Fibroblast of lung (primary cell): ENCODE measurements around the gene NEGR1. TPM values are rescaled to one million over a fixed set of nuclear protein-coding genes. Genes with fewer than 3 reads are reported as not detected.

Experiments used
- DNase-seq, 2 donors: peaks; one replicate each; pipeline versions ENCODE4 v3.0.0 to v3.0.0-alpha.2; 2010; ENCODE audit warnings: low read depth in 2 of 2
- H2AFZ ChIP-seq: 2 replicates; pipeline ENCODE4 v1.5.1; 2012; ENCODE audit warnings: low read length, control low read depth, inconsistent platforms
- H3K27ac ChIP-seq: 2 replicates; pipeline ENCODE4 v1.5.1; 2011; ENCODE audit warnings: low read length, control low read depth; ENCODE audit not compliant: insufficient read depth
- H3K27me3 ChIP-seq: 2 replicates; pipeline ENCODE4 v1.5.1; 2011; ENCODE audit warnings: mild to moderate bottlenecking, low read length; ENCODE audit not compliant: control insufficient read depth, insufficient read depth
- H3K36me3 ChIP-seq: 2 replicates; pipeline ENCODE4 v1.5.1; 2011; ENCODE audit warnings: low read length; ENCODE audit not compliant: control insufficient read depth, insufficient read depth
- H3K4me1 ChIP-seq: 2 replicates; pipeline ENCODE4 v1.5.1; 2011; ENCODE audit warnings: low read length; ENCODE audit not compliant: control insufficient read depth, insufficient read depth; ENCODE audit errors: extremely low read depth
- H3K4me2 ChIP-seq: 2 replicates; pipeline ENCODE4 v1.5.1; 2011; ENCODE audit warnings: low read length, control low read depth; ENCODE audit not compliant: insufficient read depth; ENCODE audit errors: extremely low read depth
- H3K4me3 ChIP-seq, 4 experiments: fragments of 200-600 bp in 1 of 4; sonication (generic) in 1 of 4; replicated peaks in 1 of 4; 2 replicates each; pipeline ENCODE4 v1.5.1; 2011 to 2016; ENCODE audit warnings: low read length in 4 of 4, low read depth in 3 of 4, mild to moderate bottlenecking in 3 of 4, control low read depth in 2 of 4, inconsistent platforms in 1 of 4, mixed read lengths in 1 of 4; ENCODE audit not compliant: insufficient read depth in 1 of 4; ENCODE audit errors: control extremely low read depth in 1 of 4
- H3K79me2 ChIP-seq: 2 replicates; pipeline ENCODE4 v1.5.1; 2012; ENCODE audit warnings: mild to moderate bottlenecking, low read length, inconsistent platforms; ENCODE audit not compliant: control insufficient read depth, insufficient read depth
- H3K9ac ChIP-seq: 2 replicates; pipeline ENCODE4 v1.5.1; 2011; ENCODE audit warnings: mild to moderate bottlenecking, low read length, control low read depth; ENCODE audit not compliant: insufficient read depth
- H3K9me3 ChIP-seq: 2 replicates; pipeline ENCODE4 v1.5.1; 2012; ENCODE audit warnings: low read depth, low read length; ENCODE audit not compliant: control insufficient read depth, insufficient read depth
- H4K20me1 ChIP-seq: 2 replicates; pipeline ENCODE4 v1.5.1; 2011; ENCODE audit warnings: low read length; ENCODE audit not compliant: control insufficient read depth, insufficient read depth; ENCODE audit errors: extremely low read depth
- EZH2 ChIP-seq: IDR thresholded peaks from 2 replicates; pipeline ENCODE4 v1.5.1; 2012; ENCODE audit warnings: low read length, control low read depth, mild to moderate bottlenecking; ENCODE audit errors: missing control alignments
- polyA plus RNA-seq, 2 donors: library from polyadenylated mRNA; depleted of rRNA in 1 of 2; stranded (reverse) in 1 of 2; unstranded in 1 of 2; fragments of >200 nt; gene quantifications; 2 replicates each; pipeline ENCODE4 v1.2.1, GENCODE V29; 2011 to 2012; ENCODE audit warnings: missing spikeins in 1 of 2
- total RNA-seq: library from RNA; depleted of rRNA; stranded (reverse); fragments of >200 nt; gene quantifications from 2 replicates; pipeline ENCODE4 v1.2.1, GENCODE V29; 2014
- TF ChIP-seq, protein P1 (sequence below), 2 donors: IDR thresholded peaks in 1 of 2; conservative IDR thresholded peaks in 1 of 2; 1 replicate in 1 of 2; 2 replicates in 1 of 2; pipeline ENCODE4 v1.5.1; 2011 to 2012; ENCODE audit warnings: low read length in 2 of 2, control low read depth in 1 of 2, inconsistent platforms in 1 of 2, low read depth in 1 of 2, mild to moderate bottlenecking in 1 of 2

Gene NEGR1
- total and polyA plus RNA-seq, 2 donors (not counting 1 experiment from before 2014, with no cell fraction given): 3.1 to 9.4 TPM

DNA sequence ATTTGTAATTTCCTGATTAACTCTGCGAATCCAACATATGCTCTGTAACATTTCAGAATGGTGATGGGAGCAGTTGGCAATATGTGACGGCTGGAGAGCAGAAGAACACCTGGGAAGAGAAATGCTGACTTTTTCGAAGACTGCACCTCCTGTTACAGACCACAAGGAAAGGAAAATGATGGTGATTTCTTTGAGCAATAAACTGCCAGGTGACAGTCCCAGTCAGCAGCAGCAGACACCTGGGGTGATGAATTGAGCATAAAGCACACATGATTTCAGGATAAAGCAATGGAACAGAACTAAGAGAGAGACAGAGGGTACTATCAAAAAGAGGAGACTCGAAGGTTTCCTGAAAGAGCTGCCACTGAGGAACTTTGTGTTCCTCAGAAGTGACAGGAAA, 528.6 kb downstream of the NEGR1 start:
- no peaks in the 10 kb centered on the region for H3K79me2 ChIP-seq
- no peak overlapping the region for H3K9ac ChIP-seq
- H3K4me1 ChIP-seq: no peaks in the 10 kb centered on the region
- TF ChIP-seq EZH2: no peak
- TF ChIP-seq, protein P1, sequence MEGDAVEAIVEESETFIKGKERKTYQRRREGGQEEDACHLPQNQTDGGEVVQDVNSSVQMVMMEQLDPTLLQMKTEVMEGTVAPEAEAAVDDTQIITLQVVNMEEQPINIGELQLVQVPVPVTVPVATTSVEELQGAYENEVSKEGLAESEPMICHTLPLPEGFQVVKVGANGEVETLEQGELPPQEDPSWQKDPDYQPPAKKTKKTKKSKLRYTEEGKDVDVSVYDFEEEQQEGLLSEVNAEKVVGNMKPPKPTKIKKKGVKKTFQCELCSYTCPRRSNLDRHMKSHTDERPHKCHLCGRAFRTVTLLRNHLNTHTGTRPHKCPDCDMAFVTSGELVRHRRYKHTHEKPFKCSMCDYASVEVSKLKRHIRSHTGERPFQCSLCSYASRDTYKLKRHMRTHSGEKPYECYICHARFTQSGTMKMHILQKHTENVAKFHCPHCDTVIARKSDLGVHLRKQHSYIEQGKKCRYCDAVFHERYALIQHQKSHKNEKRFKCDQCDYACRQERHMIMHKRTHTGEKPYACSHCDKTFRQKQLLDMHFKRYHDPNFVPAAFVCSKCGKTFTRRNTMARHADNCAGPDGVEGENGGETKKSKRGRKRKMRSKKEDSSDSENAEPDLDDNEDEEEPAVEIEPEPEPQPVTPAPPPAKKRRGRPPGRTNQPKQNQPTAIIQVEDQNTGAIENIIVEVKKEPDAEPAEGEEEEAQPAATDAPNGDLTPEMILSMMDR (conservative IDR thresholded peaks at IDR 0.05 in 1 of 2, IDR thresholded peaks at IDR 0.05 in 1 of 2; ENCODE audit: low read depth in 1 of 2, low read length in 2 of 2): no peak
- H3K4me2 ChIP-seq: no peak overlapping the region
- H3K27me3 ChIP-seq: no peaks in the 10 kb centered on the region
- no peak overlapping the region for H3K27ac ChIP-seq
- H3K4me3 ChIP-seq: no peak overlapping the region
- H2AFZ ChIP-seq: no peak overlapping the region
- no peaks in the 10 kb centered on the region for H3K36me3 ChIP-seq
- no peak for DNase-seq
- H3K9me3 ChIP-seq: no peaks in the 10 kb centered on the region
- no peaks in the 10 kb centered on the region for H4K20me1 ChIP-seq

DNA sequence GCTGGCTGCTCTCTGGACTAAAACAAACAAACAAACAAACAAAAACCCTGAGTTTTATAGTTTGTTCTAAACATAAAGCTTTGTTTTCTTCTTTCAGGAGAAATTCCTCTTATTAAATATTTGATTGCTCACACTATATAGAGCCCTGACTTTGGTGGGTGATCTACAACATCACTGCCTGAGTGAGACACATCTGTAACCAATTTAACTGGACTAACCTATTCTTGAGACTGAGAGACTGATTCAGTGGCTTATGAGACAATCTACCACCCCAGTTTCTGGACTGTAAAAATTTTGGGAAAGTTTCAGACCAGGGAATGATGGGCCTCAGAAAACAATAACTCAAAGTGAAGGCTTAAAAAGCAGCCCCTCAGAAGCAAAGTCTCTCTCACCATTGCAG, 537.0 kb downstream of the NEGR1 start:
- TF ChIP-seq EZH2: no peak
- TF ChIP-seq, protein P1 (conservative IDR thresholded peaks at IDR 0.05 in 1 of 2, IDR thresholded peaks at IDR 0.05 in 1 of 2; ENCODE audit: low read depth in 1 of 2, low read length in 2 of 2): no peak
- no peak overlapping the region for H3K4me2 ChIP-seq
- no peaks in the 10 kb centered on the region for H3K36me3 ChIP-seq

GRCh38 chr1:71743862-71744261, 538.5 kb downstream of the NEGR1 start:
- Histone ChIP-seq H3K36me3 (no peaks in the 10 kb centered on the region), H3K4me1 (no peaks in the 10 kb centered on the region), H3K4me3 (no peak overlapping the region), H3K27ac (no peak overlapping the region), H3K79me2 (no peaks in the 10 kb centered on the region), H3K9ac (no peak overlapping the region), H3K27me3 (no peaks in the 10 kb centered on the region), H2AFZ (no peak overlapping the region), H3K9me3 (no peaks in the 10 kb centered on the region), H3K4me2 (no peak overlapping the region), H4K20me1 (no peaks in the 10 kb centered on the region)
- no peak for DNase-seq
- no peak for TF ChIP-seq EZH2
- TF ChIP-seq, protein P1 (conservative IDR thresholded peaks at IDR 0.05 in 1 of 2, IDR thresholded peaks at IDR 0.05 in 1 of 2; ENCODE audit: low read depth in 1 of 2, low read length in 2 of 2): no peak

More for the DNA sequence above, 537.0 kb downstream of the NEGR1 start:
- H3K4me3 ChIP-seq: no peak overlapping the region
- no peak for DNase-seq
- no peaks in the 10 kb centered on the region for H3K27me3 ChIP-seq
- H3K9me3 ChIP-seq: no peaks in the 10 kb centered on the region
- H4K20me1 ChIP-seq: no peaks in the 10 kb centered on the region
- H3K79me2 ChIP-seq: no peaks in the 10 kb centered on the region
- no peak overlapping the region for H3K27ac ChIP-seq
- H3K9ac ChIP-seq: no peak overlapping the region
- H2AFZ ChIP-seq: no peak overlapping the region
- no peaks in the 10 kb centered on the region for H3K4me1 ChIP-seq
